LHCN-M2 (cell line): ENCODE data around the gene BANP. TPM values are rescaled to one million over a fixed set of nuclear protein-coding genes. Genes with fewer than 3 reads are reported as not detected.
"Not testable (repeated sequence)": the region's sequence is repeated elsewhere in the genome, so short reads cannot be mapped to it uniquely, and the experiment has no call there.

Experiments used
- DNase-seq: peaks from one replicate; pipeline ENCODE4 v3.0.0-alpha.2; 2012; ENCODE audit warnings: low read depth
- total RNA-seq: library from RNA; depleted of rRNA; stranded (reverse); fragments of >200 nt; gene quantifications from 2 replicates; pipeline ENCODE4 v1.2.3, GENCODE V29; 2014

Gene BANP
- total RNA-seq, 1 experiment from 2014 or later, result 20.5 TPM

- DNase-seq, result peak; percentile 64
These were observed 96.2 kb downstream of the BANP start for GRCh38 chr16:88047462-88047861.

- DNase-seq, result no peak
These were observed 97.8 kb downstream of the BANP start for GRCh38 chr16:88048985-88049384.

- DNase-seq, result no peak
These were observed 98.6 kb downstream of the BANP start for GRCh38 chr16:88049561-88050545.

- DNase-seq, result no peak
These were observed 99.9 kb downstream of the BANP start for GRCh38 chr16:88050952-88051660.

DNA sequence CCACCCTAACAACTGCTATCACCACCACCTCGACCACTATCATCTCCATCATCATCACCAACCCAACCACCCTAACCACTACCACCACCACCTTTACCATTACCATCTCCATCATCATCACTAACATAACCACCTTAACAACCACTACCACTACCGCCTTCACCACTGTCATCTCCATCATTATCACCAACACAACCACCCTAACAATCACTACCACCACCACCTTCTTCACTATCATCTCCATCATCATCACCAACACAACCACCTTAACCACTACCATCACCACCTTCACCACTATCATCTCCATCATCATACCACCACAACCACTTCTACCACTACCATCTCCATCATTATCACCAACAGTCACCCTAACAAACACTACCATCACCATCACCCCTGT lies 101.4 kb downstream of the BANP start:
- DNase-seq, result no peak

GRCh38 chr16:88053479-88053878 lies 102.2 kb downstream of the BANP start:
- DNase-seq, result not testable (repeated sequence)

- no peak for DNase-seq
These were observed 104.1 kb downstream of the BANP start for GRCh38 chr16:88055356-88055755.

GRCh38 chr16:88056212-88056611 lies 105.0 kb downstream of the BANP start:
- no peak for DNase-seq

- no peak for DNase-seq
These were observed 106.4 kb downstream of the BANP start for GRCh38 chr16:88057656-88058055.

- DNase-seq, result no peak
These were observed 106.9 kb downstream of the BANP start for GRCh38 chr16:88058136-88058535.

GRCh38 chr16:88058817-88059216 lies 107.6 kb downstream of the BANP start:
- DNase-seq, result no peak

GRCh38 chr16:88059701-88060386 lies 108.6 kb downstream of the BANP start:
- no peak for DNase-seq

- no peak for DNase-seq
These were observed 109.4 kb downstream of the BANP start for GRCh38 chr16:88060524-88061219.

DNA sequence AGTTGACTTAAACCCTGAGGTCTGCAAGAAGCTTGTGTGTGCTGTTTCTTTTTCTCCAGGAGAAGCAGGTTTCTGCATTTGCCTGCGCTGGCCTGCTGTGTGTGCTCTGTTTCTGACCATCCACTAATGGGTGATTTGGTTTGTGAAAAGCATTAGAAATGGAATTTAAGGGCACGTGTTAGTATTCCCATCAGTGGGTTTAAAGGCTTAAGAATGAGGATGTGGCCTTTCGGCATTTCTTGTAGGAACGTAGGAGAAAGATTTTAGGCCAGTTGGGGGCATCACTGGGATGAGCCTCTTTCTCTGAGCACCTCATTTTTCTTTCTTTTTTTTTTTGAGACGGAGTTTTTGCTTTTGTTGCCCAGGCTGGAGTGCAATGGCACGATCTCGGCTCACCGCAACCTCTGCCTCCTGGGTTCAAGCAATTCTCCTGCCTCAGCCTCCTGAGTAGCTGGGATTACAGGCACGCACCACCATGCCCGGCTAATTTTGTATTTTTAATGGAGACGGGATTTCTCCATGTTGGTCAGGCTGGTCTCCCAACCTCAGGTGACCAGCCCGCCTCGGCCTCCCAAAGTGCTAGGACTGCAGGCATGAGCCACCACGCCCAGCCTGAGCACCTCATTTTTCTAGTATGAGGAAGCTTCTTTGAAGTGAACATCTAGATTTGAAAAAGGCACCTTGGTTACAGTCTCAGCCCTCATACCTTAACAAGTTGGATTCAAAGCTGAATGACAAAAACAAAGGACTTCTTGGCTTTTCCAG lies 110.3 kb downstream of the BANP start:
- DNase-seq, result no peak

DNA sequence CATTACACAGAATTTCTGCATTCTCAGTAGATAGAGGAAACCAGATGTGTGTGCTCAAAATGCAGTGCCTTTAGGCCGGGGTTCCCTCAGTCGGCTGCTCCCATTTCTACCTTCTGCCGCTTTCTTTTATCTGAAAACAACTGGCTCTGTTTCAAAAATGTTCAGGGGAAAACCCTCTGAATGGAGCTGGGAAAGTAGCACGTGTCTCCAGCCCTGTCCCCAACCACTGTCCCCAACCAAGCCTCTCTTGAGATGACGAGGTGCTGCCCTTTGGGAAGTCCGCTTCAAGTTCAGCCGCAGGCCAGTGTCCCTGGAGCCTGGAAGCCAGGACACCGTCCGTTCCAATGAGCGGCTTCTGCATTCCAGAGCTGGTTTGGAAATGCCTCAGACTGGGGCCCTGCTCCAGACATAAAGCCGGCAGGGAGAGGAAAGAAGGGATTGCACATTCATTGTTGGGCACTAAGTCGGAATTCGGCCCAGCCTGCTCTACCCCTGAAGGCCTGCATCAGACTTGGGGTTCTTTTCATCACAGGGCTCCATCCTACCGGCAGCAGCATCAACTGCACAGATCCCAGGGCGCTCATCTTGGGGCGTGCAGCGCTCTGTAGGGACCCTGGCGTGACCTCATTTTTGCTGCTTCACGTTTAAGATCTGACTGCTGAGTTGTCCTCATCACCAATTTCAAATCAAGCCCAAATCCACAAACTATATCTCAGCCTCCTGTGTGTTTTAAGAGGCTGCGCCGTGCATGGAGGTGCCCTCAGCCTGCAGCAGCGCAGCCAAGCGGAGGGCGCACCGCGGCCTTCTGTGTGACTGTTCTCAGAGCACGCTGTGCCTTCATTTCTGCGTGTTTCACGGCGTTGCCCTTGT lies 111.3 kb downstream of the BANP start:
- DNase-seq, result peak; percentile 50

DNA sequence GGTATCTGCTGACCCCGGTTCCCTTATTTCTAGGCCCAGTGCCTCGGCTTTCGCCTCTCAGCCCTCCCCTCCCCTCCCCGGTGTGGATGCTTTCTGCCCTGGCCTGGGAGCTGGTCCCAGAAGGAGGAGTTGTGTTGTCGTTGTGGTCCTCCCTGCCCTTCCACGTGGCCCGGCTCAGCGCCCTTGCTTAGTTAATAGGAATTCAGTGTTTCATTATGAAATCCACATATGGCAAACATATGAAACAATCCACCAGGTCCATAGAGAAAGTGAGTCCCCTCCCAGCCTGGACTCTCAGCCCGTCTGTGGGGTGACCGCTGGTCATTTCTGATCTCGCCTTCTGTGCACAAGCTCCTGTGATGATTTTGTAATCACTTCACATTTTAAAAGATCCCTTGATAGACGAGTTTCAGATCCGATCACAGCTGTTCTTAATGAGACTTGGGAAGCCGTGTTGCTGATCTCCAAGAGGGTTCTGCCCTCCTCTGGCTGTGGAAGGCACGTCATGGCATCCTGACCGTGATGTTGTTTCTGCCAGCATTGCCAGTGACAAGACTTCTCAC lies 112.1 kb downstream of the BANP start:
- peak; percentile 52 for DNase-seq

DNA sequence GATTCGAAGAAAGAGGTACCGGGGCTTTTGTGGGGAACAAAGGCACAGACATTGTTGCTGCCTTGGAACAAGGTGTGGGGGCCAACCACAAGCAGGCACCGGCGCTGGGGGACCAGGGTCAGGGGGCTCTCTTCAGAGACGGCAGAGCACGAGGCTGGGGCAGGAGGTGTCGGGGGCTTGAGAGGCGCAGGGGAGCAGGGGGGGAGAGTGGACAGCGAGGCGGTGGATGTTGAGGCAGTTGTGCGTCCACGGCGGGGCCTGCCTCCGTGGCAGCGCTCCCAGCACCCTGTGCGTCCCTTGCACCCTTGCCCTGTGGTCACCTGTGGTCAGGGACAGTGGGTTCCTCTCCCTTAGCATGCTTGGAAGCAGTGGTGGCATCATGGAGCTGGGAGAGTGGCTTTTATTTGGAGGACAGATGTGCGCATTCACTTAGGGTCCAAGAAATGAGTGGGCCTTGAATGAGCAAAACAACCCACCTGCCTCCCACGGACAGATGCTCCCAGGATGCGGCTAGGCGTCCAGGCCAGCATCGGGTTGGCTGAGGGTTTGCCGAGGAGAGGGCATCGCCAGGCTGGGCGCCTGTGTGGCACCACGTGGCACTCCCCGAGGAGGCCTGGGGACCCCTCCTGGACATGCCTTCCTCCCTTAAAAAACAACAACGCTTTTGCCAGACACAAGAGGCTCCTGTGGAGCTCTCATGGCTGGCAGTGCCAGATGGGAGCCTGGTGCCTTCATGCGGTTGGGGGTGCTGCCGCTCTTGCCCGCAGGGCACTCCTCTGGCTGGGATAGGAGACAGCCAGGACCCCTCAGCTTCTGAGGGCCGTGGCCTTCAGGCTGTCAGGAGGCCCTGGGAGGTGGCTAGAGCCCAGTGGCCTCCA lies 113.0 kb downstream of the BANP start:
- DNase-seq, result no peak
